Measurements from ENCODE around the gene TEX30.

GRCh38 chr13:102781591-102781990, 8.0 kb upstream of the TEX30 start:
- TF ChIP-seq, protein P1, sequence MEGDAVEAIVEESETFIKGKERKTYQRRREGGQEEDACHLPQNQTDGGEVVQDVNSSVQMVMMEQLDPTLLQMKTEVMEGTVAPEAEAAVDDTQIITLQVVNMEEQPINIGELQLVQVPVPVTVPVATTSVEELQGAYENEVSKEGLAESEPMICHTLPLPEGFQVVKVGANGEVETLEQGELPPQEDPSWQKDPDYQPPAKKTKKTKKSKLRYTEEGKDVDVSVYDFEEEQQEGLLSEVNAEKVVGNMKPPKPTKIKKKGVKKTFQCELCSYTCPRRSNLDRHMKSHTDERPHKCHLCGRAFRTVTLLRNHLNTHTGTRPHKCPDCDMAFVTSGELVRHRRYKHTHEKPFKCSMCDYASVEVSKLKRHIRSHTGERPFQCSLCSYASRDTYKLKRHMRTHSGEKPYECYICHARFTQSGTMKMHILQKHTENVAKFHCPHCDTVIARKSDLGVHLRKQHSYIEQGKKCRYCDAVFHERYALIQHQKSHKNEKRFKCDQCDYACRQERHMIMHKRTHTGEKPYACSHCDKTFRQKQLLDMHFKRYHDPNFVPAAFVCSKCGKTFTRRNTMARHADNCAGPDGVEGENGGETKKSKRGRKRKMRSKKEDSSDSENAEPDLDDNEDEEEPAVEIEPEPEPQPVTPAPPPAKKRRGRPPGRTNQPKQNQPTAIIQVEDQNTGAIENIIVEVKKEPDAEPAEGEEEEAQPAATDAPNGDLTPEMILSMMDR (conservative IDR thresholded peaks at IDR 0.05; ENCODE audit: low read length) = no peak
- no peak for TF ChIP-seq EZH2phosphoT487 (IDR thresholded peaks at IDR 0.05; ENCODE audit: borderline replicate concordance)

Measured in Loucy (cell line).